RWPE2 (cell line): ENCODE measurements around the gene SUCNR1.
A peak's percentile ranks its signal among the peaks of the same experiment; 100 is the strongest.

Experiments used
- ATAC-seq: fragments of 200-7000 bp; cut with Tn5 transposase; 3 replicates; pipeline ENCODE4 v1.9.1; 2021; ENCODE audit warnings: low read depth
- DNase-seq: peaks from one replicate; pipeline ENCODE4 v3.0.0-alpha.2; 2020; ENCODE audit warnings: low spot score
- H3K27ac ChIP-seq: fragments of 450-650 bp; 2 replicates; pipeline ENCODE4 v1.5.1; 2017; ENCODE audit warnings: mild to moderate bottlenecking; ENCODE audit not compliant: poor library complexity, severe bottlenecking
- H3K27me3 ChIP-seq: fragments of 250-450 bp; sonication (Bioruptor Pico); 2 replicates; pipeline ENCODE4 v1.5.1; 2021; ENCODE audit warnings: mild to moderate bottlenecking, moderate library complexity; ENCODE audit not compliant: insufficient read depth, poor library complexity, severe bottlenecking
- H3K36me3 ChIP-seq: fragments of 250-450 bp; sonication (Bioruptor Pico); 2 replicates; pipeline ENCODE4 v1.5.1; 2020; ENCODE audit warnings: low read depth, mild to moderate bottlenecking, moderate library complexity
- H3K4me1 ChIP-seq: fragments of 250-450 bp; sonication (Bioruptor Pico); 2 replicates; pipeline ENCODE4 v1.5.1; 2021; ENCODE audit warnings: mild to moderate bottlenecking, moderate library complexity; ENCODE audit not compliant: insufficient read depth, poor library complexity, severe bottlenecking
- H3K4me3 ChIP-seq: fragments of 250-450 bp; sonication (Bioruptor Pico); 2 replicates; pipeline ENCODE4 v1.5.1; 2021; ENCODE audit warnings: mild to moderate bottlenecking, moderate library complexity; ENCODE audit not compliant: severe bottlenecking
- H3K9me3 ChIP-seq: fragments of 250-450 bp; sonication (Bioruptor Pico); 2 replicates; pipeline ENCODE4 v1.5.1; 2021; ENCODE audit warnings: mild to moderate bottlenecking, moderate library complexity; ENCODE audit not compliant: severe bottlenecking
- TF ChIP-seq, protein P1 (sequence below): fragments of 450-650 bp; IDR thresholded peaks from one replicate; pipeline ENCODE4 v1.5.1; 2017; ENCODE audit warnings: mild to moderate bottlenecking, moderate library complexity; ENCODE audit not compliant: poor library complexity, severe bottlenecking

Gene SUCNR1

DNA sequence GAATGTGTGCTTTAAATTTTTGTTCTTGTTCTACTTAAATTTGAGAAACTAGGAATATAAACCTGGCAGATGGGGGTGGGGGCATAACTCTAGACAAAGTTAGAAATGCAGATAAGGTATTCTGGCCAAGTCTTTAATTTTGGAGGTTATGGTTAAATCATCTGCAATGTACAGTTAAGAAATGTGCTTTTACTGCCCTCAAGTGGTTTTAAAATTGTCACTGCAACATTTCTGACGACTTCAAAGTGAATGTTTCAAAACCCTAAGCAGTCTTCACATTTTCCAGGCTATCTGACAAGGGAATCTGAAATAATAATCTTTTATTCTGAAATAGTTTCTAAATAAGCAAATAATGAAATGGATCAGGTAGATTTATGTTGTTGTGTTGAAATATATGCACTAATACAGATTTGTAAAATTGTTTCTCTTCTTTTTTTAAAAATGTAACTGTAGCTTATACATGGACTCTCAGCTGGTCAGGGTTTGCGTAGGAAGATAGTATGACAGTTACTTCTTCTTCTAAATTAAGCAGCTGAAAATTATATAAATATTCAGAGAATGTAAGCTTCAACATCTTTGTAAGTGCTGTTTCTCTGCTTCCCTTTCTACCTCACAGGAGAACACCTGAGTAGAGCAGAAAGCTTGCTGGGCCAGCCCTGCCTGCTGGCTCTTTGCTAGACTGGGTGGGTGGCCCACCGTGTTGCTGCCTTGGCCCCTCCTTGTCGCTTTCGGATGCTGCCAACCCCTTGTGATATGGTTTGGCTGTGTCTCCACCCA lies 45.0 kb downstream of the SUCNR1 start:
- DNase-seq, result no peak
- Histone ChIP-seq H3K4me3 (no peak overlapping the region), H3K4me1 (no peaks in the 10 kb centered on the region), H3K27ac (no peak overlapping the region), H3K36me3 (no peaks in the 10 kb centered on the region), H3K27me3 (no peaks in the 10 kb centered on the region), H3K9me3 (no peaks in the 10 kb centered on the region)
- peak; percentile 61; the same call in 2 of the 3 replicates for ATAC-seq
- TF ChIP-seq, protein P1, sequence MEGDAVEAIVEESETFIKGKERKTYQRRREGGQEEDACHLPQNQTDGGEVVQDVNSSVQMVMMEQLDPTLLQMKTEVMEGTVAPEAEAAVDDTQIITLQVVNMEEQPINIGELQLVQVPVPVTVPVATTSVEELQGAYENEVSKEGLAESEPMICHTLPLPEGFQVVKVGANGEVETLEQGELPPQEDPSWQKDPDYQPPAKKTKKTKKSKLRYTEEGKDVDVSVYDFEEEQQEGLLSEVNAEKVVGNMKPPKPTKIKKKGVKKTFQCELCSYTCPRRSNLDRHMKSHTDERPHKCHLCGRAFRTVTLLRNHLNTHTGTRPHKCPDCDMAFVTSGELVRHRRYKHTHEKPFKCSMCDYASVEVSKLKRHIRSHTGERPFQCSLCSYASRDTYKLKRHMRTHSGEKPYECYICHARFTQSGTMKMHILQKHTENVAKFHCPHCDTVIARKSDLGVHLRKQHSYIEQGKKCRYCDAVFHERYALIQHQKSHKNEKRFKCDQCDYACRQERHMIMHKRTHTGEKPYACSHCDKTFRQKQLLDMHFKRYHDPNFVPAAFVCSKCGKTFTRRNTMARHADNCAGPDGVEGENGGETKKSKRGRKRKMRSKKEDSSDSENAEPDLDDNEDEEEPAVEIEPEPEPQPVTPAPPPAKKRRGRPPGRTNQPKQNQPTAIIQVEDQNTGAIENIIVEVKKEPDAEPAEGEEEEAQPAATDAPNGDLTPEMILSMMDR, result peak; percentile 86

DNA sequence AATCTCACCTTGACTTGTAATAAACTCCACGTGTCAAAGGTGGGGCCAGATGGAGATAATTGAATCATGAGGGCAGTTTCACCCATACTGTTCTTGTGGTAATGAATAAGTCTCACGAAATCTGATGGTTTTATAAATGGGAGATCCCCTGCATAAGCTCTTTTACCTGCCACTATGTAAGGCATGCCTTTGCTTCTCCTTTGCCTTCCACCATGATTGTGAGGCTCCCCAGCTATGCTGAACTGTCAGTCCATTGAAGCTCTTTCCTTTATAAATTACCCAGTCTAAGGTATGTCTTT lies 45.5 kb downstream of the SUCNR1 start:
- H3K27ac ChIP-seq, result no peak overlapping the region
- no peaks in the 10 kb centered on the region for H3K27me3 ChIP-seq
- TF ChIP-seq, protein P1, result no peak
- DNase-seq (no peak), ATAC-seq (no peak)
- no peaks in the 10 kb centered on the region for H3K9me3 ChIP-seq
- peaks cover 5% of the 10 kb centered on the region for H3K4me1 ChIP-seq
- no peaks in the 10 kb centered on the region for H3K36me3 ChIP-seq
- H3K4me3 ChIP-seq, result no peak overlapping the region

DNA sequence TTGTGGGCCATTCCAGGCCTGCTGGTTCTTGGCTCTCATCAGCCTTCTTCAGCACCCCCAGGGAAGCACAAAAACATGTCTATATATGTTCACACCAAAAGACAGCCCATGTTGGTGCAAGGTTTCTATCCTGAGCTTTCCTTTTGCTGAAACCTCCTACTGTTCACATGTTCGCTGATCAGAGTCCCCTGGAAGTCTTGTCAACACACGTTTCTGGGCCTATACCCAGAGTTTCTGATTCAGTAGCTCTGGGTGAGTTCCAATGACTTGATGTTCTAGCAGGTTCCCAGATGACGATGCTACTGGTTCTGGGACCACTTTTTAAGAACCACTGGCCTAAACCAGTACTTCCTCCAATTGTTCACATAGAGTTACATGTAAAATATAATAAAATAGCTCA lies 46.0 kb downstream of the SUCNR1 start:
- TF ChIP-seq, protein P1, result no peak
- Histone ChIP-seq H3K4me1 (peaks cover 10% of the 10 kb centered on the region), H3K36me3 (no peaks in the 10 kb centered on the region), H3K9me3 (no peaks in the 10 kb centered on the region), H3K4me3 (no peak overlapping the region), H3K27me3 (no peaks in the 10 kb centered on the region), H3K27ac (no peak overlapping the region)
- DNase-seq (no peak), ATAC-seq (no peak)

DNA sequence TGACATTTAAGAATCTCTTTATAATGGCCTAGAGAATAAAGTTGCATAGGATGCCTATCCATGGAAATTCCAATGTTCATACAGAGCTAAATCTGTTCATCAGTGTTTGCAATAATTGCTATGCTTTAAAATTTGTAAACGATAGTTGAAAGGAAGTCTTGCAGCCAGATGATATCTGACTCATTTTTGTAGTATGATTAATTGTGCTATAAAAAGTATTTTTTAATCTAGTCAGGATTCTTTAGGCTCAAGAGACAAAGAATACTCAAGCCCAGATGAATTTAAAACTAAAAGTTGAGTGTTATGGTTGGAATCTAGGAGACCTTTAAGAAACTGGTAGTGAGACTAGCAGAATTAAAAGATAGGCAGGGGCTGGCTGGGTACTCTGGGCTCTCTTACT lies 50.5 kb downstream of the SUCNR1 start:
- DNase-seq (no peak), ATAC-seq (peak; percentile 65)
- H3K4me3 ChIP-seq, result no peak overlapping the region
- H3K27me3 ChIP-seq, result no peaks in the 10 kb centered on the region
- TF ChIP-seq, protein P1, result no peak
- peaks cover 34% of the 10 kb centered on the region for H3K4me1 ChIP-seq
- H3K27ac ChIP-seq, result peak overlapping the region; percentile 79
- no peaks in the 10 kb centered on the region for H3K9me3 ChIP-seq
- H3K36me3 ChIP-seq, result no peaks in the 10 kb centered on the region

DNA sequence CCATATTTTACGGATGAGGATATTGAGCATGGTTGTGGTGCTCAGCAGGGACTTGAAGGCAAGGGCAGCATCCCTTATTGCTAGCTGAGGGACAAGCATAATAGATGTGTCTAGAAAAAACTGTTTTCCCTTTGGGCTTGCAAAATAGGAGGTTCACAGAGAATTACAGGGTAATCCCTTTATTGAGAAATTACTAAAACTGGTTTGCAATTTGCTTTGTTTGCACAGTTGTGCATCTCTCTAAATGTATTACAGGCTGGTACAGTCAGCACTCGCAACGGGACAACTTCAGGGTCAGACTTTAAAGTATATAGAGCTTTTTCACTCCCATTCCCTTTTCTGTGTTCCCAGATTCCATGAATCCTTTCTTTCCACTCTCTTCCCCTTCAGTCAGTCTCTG lies 51.3 kb downstream of the SUCNR1 start:
- Histone ChIP-seq H3K27ac (peak overlapping the region; percentile 79), H3K27me3 (no peaks in the 10 kb centered on the region), H3K36me3 (no peaks in the 10 kb centered on the region), H3K9me3 (no peaks in the 10 kb centered on the region), H3K4me3 (no peak overlapping the region), H3K4me1 (peaks cover 34% of the 10 kb centered on the region)
- TF ChIP-seq, protein P1, result no peak
- DNase-seq (no peak), ATAC-seq (no peak)
